Middle frontal gyrus (tissue), 1 donor: ENCODE measurements around the gene MLANA.

ENCODE experiments used
- DNase-seq: peaks from one replicate; pipeline ENCODE4 v3.0.0-alpha.2; 2015; ENCODE audit warnings: low spot score; ENCODE audit errors: extremely low spot score

The MLANA gene, protein sequence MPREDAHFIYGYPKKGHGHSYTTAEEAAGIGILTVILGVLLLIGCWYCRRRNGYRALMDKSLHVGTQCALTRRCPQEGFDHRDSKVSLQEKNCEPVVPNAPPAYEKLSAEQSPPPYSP

DNA sequence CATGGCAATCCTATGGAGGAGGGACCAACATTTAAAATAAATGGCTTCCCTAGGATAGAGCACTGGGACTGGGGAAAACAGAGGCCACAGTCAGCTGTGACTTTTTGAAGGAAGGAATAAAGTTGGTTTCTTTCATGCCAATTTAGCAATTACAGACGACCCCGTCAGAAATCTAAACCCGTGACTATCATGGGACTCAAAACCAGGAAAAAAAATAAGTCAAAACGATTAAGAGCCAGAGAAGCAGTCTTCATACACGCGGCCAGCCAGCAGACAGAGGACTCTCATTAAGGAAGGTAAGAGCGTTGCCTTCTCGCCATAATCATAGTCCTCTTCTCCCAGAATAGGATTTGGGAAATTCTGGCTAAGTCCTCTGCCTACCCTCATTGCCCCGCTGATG, at the start of gene MLANA:
Gene MLANA, plus strand, starts transcription at position 249 of the 400 bp plus-strand sequence. CDS start 1,586 bp downstream, outside the sequence.
- no peak for DNase-seq

DNA sequence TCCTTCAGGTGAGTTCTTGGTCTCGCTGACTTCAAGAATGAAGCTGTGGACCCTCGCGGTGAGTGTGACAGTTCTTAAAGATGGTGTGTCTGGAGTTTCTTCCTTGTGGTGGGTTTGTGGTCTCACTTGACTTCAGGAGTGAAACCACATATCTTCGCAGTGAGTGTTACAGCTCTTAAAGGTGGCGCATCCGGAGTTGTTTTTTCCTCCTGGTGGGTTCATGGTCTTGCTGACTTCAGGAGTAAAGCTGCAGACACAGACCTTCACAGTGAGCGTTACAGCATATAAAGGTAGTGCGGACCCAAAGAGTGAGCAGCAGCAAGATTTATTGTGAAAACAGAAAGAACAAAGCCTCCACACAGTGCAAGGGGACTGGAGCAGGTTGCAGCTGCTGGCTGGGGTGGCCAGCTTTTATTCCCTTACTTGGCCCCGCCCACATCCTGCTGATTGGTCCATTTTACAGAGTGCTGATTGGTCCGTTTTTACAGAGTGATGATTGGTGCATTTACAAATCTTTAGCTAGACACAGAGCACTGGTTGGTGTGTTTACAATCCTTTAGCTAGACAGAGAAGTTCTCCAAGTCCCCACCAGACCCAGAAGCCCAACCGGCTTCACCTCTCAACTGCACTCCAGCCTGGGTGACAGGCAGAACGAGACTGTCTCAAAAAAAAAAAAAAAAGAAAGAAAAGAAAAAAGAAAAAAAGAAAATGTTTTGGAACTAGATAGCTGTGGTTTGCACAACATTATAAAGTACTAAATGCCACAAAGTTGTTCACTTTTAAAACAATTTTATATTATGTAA, 48.7 kb upstream of the MLANA start:
- no peak for DNase-seq

DNA sequence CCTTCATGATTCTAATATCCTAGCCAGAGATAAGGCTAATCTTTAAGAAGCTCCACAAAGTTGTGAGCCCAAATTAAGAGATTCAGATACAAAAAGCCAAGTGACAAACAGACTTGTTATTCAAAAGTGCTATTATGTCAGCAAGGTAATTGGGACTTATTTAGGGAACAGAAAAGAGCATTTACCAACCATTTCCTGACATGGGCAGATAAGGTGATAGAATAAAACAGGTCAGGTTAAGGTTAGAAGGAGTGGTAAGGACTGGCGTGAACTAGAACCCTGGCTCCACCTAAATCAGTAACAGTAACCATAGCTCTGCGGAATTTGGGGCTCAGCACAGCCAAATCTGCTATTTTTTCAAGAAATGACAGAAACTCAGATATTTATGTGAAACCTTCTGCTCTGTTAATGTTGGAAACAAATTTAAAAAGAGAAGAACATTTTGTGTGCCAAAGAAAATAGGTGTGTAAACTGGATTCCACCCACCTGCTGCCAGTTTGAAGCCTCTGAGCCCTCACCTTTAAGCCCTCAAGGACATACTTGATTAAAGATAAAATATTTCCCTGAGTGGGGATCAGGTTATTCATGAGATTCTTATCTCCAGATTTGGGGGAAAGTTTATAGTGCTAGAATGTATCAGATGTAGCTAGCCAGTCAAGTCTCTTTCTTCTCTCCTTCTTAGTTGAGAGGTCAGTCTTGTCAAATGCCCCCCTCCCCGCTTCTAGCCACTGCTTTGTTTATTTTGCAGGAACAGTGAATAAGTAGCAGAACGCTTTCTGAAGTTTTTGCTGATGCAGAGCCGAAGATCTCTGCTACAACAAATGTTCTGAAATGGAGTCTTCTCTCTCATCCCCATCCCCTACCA, 47.5 kb upstream of the MLANA start:
- no peak for DNase-seq

DNA sequence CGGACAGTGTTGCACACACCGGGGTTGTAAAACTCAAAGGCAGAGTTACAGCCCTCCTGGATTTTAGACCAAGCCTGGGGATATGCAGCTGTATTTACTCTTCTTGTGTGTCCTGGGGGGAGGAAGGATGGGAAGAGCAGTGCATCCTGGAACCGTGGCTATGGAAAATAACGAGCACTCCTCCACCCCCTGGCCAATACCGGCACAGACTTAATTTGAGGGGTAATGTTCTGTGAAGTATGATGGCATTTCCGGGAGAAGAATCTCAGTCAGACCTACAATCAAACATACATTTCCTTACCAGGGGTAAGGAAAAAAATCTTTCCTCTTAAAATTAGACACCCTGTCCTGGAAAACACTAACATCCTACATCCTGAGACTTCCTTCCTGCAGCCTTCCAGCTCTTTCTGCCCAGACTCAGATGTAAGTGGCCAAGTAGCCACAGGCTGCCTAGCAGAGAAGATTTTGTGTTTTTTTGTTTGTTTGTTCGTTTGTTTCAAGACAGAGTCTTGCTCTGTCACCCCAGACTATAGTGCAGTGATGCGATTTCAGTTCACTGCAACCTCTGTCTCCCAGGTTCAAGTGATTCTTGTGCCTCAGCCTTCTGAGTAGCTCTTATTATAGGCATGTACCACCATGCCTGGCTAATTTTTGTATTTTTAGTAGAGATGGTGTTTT, 46.8 kb upstream of the MLANA start:
- no peak for DNase-seq

DNA sequence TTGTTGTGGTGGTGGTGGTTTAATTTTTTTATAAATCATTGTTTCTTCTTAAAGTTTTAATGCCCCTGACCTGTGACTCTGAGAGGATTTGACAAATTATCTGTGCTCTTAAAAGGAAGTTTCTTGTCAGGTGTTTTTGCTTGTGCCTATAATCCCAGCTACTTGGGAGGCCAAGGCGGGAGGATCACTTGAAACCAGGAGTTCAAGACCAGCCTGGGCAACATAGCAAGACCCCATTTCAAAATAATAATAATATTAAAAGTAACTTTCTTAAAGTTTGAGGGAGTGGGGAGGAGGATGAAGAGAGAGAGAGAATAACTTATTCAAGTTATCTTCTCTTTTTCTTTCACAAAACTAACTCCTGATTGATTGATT, 45.5 kb upstream of the MLANA start:
- no peak for DNase-seq

DNA sequence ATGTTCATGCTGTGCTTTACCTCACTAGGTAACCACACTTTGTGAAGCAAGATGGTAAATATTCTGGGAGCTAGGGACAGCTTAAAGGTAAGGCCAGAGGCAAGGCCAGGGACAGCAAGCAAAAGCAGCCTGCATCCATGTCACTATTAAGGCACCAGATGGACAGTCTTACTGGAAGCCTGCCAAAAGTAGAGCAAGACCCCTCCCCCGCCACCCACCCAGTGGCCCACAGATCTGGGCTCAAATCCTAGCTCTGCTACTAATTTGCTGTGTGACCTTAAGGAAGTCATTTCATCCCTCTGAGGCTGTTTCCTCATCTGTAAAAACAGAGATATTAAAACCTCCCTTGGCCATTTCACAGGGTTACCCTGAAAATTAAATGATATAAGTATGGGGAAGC, 44.6 kb upstream of the MLANA start:
- no peak for DNase-seq

DNA sequence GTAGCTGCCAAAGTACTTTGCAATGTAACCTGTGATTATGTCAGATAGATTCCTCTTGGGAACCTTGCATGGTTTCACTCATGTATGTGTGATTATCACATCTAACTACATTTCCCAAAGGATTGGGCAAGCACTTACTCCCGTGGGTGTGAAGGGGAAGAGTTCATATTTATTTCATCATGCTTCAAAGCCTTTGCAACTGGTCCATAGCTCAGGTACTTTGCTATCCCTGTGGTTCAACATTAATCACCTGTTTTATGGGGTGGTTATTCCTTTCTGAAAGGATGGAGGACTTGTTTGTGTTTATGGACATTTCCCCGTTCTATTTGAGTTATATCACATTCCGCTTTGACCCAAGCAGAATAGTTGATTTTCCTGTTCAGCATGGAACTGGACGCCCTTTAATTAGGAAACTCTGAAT, 44.2 kb upstream of the MLANA start:
- DNase-seq: no peak

DNA sequence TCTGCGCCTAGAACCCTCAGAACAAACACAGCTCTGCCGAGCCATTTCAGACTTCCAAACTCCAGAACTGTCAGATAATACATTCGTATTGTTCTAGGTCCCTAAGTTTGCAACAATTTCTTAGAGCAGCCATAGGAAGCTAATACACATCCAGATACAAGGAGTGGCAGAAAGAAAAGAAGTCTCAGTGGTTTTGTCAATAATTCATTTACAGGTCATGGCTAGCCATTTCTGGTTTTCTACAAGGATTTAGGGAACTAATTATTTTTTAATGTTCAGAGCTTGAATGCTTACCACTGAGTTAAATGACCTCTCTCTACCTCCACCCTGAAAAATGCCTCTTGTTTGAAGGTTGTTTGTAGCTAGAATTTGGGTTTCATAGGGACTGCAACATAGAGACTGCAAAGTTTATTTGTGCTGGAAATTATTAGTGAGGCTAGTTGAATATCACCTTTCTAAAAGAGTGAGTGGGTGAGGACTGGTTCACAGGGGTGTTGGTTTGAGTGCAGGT, 42.3 kb upstream of the MLANA start:
- no peak for DNase-seq

DNA sequence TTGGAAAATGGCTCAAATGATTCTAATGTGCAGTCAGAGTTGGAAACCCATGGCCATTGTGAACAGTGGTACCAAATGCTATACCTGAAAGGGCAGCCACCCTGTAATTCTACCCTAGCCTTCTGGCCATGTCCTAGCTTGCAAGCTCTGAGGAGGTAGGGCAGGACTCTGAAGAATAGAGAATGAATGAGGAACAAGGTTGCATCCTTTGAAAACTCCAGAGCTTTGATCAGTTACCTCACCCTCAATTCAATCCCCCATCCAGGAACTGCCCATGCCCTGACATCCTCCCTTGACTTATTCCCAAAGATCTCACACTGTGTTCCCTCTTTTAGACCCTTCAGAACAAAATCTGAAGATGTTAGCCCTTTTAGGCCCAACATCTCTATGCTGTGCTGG, 40.0 kb upstream of the MLANA start:
- DNase-seq: no peak

DNA sequence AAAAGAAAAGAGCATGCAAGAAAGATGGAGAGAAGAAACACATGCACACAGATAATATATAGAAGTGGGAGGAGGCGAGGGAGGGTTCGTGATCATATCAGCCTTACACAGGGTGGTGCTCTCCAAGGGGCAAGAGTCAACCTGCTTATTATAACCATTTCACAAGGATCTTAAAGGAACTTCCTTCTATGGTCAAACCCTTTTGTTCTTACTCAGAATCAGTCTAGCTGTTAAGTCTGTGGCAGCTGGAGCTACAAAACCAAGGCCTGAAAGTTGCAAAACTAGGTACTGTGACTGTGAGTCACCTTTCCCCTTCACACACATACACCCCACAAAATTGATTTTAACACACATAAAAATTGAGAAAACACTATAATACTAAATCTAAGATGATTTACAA, 39.2 kb upstream of the MLANA start:
- no peak for DNase-seq

DNA sequence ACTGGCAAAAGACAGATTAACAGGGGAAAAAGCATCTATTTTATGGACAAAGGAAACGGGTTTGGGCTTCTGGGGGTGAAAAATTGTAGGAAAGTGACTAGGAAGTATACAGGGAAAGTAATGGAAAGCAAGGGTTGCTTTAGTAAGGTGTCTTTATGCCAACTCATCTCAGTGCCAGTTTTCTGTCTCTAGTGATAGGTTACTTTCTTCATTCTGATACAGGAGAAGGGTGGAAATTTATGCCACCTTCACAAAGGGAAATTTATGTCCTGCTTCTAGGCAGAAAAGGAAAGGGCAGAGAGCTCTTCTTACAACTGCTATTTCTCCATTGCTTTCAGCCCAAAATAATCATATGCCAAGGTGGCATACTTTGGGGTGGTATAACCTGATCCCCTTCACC, 37.7 kb upstream of the MLANA start:
- DNase-seq: no peak

DNA sequence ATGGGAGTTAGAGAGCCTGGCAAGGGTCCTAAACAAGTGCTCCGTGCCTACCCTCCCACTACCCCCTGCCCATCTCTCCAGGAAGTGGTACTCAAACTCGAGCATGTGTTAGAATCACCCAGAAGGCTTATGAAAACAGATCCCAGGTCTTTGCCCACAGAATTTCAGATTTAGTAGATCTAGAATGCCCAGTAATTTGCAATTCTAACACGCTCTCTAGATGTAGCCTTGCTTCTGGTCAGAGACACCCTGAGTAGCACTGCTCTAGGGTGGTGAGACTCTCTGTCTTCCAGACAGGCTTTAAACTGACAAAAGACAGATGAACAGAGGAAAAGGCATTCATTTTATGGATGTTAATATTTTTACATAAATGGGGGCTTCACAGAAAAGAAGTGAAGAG, 37.1 kb upstream of the MLANA start:
- DNase-seq: no peak

DNA sequence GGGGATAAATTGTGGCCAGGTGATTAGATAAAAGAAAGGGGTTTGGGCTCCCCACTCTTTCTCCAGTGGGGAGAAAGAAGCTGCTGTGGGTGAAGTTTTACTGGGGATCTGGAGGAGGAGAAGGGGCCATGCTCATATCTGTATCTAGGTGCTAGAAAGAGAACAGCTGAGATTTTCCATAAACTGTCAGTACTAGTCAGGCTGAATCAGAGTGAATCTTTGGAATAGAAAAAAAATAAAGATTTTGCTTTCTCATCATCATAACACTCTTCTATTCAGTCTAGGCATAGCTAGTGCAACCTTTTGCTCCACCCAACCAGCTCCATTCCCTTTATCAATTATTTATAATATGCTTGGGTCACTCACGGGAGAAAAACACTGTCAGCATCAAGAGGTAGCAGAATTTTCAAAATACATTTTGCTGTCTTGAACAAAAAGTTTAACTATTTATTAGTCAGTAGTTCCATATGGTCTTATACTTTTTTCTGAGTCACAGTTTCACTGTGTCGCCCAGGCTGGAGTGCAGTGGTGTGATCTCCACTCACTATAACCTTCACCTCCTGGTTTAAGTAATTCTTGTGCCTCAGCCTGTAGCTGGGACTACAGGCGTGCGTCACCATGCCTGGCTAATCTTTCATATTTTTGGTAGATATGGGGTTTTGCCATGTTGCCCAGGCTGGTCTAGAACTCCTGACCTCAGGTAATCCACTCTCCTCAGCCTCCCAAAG, 36.5 kb upstream of the MLANA start:
- DNase-seq: no peak

DNA sequence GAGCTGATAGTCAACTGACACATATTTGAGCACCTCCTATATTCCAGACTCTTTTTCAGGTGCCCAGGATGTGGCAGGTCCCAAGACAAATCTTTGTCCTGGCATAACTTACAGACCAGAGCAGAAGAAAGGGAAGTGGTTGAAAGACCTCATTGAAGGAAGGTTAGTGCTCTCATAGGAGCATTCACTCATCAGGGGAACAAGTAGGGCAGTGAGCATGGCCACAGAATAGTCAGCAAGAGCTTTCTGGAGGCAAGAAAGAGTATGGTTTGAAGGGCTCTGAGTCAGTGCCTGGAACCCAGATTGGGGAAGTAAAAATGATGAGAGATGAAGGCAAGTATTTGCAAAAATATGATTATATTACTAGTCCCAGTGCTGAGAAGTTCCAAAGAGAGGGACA, 32.8 kb upstream of the MLANA start:
- DNase-seq: no peak

DNA sequence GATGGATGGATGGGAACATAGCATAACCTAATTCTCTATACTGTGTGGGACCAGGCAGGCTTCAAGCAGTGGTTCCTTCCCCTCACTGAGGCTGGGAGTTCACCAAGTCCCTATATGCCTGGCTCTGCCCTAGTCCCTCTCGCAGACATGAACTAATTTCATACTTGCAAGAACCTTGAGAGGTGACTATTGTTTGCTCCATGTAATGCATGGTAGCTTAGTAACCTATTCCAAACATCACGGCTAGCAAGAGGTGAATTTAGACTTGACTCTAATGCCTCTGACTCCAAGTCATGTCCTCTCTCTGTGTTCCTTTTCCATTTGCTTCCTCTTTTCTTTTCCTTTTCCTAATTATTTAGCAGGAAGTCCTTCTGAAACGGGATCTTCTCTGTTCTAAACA, 31.9 kb upstream of the MLANA start:
- no peak for DNase-seq

DNA sequence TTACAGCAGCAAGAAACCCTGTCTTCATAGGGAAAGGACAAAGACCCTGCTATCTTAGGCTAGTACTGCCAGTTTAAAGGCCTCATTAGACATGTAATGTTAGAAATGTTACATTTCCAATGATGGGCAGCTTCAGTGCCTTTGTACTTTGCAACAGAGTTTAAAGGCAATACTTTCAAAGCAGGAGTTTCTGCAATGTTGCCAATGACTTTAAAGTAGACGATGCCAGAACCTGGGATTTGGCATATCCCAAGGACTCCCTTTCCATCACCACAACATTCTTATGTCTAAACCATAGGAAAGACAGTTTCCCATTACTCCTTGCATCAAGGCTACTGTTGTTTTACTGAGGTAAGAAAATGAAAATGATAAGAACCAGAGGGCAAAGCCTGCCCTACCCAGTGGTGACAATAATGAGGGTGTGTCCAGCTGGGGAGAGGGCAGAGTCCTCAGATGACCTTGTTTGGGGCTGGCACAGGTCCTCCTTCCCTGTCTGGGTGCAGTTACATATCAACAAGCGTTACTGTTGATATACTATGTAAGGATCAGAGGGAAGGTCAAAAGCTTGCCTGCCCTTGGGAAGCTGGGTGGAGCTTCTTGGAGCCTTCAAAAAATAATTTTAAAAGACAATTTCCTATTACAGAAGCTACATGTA, 27.5 kb upstream of the MLANA start:
- DNase-seq: no peak

DNA sequence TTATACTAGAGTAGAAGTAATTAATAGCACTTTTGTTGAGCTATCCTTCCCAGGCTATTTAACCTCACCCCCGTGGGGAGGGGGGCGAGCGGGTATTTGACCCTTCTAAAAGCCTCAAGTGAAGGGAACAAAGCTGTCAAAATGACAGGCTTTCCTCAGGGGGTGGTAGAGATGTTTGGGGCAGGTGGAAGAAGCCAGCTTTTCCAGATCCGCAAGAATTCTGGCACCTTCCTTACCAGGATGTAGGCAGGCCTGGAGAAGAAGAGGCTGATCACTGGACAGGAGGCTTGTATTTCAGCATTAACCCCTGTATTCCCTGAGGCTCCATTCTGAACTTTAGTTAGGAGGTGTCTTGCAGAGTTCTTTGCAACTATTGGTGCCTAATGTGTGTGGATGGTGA, 26.2 kb upstream of the MLANA start:
- DNase-seq: no peak

DNA sequence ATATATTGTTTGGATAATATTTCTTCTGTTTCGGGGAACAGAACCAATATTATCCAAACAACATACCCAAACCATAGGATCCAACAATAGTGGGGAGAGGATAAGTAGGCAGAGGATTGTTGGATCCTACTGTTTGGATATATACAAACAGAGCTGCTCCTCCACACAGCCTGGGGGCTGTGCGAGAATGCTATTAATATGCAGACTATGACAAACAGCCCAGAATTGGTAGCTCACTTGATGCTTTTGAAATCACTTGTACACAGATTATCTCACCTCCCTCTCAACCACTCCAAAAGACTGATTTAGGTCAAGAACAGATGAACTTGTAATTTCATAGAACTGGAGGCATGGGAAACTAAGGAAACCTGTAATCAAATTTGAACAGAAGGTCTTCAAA, 24.4 kb upstream of the MLANA start:
- DNase-seq: no peak

DNA sequence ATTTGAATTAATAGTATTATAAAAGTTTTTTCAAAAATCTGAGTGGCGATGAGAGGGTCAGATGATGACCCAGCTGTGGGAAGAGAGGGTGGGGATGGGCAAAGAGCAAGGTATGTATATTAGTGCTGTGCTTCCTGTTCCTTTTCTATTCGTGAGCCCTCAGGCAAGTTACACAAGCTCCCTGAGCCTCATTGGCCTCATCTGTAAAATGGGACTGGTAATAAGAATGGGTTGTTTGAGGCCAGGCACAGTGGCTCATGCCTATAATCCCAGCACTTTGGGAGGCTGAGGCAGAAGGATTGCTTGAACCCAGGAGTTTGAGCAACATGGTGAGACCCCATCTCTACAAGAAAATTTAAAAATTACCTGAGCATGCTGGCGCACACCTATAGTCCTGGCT, 24.0 kb upstream of the MLANA start:
- no peak for DNase-seq

DNA sequence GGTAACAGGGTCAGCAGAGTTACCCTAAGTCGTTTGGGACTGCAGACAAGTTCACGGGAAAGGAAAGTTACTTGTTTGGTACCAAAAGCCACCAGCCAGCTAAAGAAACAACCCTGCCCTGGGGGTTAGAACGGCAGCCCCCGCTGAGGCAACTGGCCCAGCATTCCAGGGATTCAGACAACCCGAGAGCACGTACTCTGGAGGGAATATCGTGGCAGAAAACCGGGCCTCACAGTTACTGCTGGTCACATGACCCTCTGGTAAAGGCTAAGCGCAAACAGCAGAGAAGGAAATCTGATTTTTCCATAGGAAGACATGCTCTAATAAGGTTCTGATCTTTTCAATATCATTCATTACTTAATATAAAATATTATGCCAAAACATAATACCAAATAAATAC, 22.5 kb upstream of the MLANA start:
- DNase-seq: no peak
